HG03521 (cell line): ENCODE results near the gene AMBN.
A peak's percentile ranks its signal among the peaks of the same experiment; 100 is the strongest.

Source experiments
- ATAC-seq: cut with Tn5 transposase; IDR thresholded peaks from one replicate; pipeline ENCODE4 v1.9.1; 2021; ENCODE audit warnings: mild to moderate bottlenecking, moderate library complexity; ENCODE audit not compliant: unreplicated experiment

The AMBN gene, protein sequence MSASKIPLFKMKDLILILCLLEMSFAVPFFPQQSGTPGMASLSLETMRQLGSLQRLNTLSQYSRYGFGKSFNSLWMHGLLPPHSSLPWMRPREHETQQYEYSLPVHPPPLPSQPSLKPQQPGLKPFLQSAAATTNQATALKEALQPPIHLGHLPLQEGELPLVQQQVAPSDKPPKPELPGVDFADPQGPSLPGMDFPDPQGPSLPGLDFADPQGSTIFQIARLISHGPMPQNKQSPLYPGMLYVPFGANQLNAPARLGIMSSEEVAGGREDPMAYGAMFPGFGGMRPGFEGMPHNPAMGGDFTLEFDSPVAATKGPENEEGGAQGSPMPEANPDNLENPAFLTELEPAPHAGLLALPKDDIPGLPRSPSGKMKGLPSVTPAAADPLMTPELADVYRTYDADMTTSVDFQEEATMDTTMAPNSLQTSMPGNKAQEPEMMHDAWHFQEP

GRCh38 chr4:70591955-70592582, at the start of gene AMBN:
TSS of gene AMBN (plus strand) at chr4:70592256. CDS start at chr4:70592359, 103 bp downstream.
- ATAC-seq = no peak

DNA sequence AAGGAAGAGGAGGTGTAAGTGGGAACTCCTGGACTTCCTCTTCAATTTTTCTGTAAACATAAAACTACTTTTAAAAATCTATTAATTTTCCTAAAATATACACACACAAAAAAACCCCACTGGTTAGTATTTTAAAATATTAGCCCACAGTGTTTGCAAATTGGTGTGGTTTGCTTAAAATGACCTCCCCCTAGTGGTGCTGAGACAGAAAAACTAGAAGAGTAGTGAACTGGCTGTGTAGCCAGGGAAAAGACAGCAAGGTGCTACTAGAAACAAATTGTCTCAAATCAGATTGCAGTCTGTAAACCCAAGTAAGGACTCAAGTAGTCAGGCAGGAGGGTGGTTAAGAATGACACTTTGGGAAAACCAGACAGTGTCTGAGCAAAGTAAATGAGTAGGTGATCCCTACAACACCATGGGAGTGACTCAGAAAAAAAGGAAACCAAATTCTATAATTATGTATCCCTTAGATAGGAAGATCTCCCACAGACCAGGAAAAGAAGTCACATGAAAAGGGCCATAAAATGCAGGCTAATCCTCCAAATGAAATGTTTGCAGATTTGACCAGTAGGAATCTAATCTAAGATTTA, 47.7 kb upstream of the AMBN start:
- peak; percentile 71 for ATAC-seq

- ATAC-seq = no peak
Measured at GRCh38 chr4:70556856-70557255, 35.2 kb upstream of the AMBN start.

GRCh38 chr4:70559211-70559830, 32.7 kb upstream of the AMBN start:
- ATAC-seq = peak; percentile 61

DNA sequence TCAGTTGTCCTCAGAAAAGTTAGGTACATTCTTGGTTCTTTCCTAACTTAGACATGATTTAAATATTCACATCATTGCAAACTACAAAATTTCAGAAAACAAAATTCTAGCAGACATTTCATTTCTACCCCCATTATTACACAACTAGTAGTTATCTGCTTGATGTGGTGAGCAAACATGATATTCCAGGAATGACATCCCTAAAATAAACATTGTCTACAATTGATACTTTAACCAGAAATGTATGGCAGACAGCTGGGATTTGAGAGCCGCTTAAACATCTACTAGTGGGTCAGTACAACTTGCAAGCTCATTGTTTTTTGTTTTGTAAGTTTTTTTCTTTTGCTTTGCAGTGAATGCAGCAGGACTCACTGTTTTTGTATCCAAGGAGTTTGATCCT, 32.1 kb upstream of the AMBN start:
- ATAC-seq = no peak

- no peak for ATAC-seq
Measured at GRCh38 chr4:70564033-70564432, 28.0 kb upstream of the AMBN start.

GRCh38 chr4:70570796-70571195, 21.3 kb upstream of the AMBN start:
- no peak for ATAC-seq

DNA sequence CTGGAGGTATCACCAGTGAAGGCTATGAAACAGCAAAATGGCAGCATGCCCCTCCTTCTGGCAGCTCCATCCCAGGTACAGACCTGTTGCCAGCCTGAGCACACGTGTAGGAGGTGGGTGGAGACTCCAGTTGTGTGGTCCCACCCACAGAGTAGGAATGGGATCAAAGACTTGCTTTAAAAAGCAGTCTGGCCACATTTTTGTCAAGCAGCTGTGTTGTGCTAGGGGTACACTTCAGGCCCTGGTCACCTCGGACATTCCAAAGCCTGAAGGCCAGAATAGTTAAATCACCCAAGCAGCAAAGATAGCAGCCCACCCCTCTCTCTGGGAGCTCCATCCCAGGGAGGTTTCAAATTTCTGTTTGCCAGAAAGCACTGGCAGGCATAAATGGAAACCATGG, 20.3 kb upstream of the AMBN start:
- no peak for ATAC-seq

DNA sequence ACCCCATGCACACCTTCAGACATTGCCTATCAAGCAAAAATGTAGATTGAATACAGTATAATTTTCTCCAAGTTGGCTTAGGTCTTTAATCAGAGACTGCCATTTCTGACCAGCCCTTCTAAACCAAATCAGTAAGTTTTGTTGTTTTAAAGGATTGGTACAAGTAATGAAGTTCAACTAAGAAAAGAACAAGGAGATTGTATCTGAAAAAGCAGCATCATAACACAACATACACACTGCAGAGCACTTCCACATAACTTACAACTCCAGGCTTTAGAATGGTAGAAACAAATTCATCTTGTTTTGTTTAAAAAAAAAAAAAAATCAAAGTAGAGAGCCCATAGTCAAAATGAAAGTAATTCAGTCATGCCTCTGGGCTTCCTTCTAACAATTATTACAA, 16.1 kb upstream of the AMBN start:
- no peak for ATAC-seq

GRCh38 chr4:70577220-70577927, 14.7 kb upstream of the AMBN start:
- no peak for ATAC-seq

- no peak for ATAC-seq
Measured at GRCh38 chr4:70581980-70582379, 10.1 kb upstream of the AMBN start.

GRCh38 chr4:70583952-70584834, 7.9 kb upstream of the AMBN start:
- ATAC-seq = no peak

DNA sequence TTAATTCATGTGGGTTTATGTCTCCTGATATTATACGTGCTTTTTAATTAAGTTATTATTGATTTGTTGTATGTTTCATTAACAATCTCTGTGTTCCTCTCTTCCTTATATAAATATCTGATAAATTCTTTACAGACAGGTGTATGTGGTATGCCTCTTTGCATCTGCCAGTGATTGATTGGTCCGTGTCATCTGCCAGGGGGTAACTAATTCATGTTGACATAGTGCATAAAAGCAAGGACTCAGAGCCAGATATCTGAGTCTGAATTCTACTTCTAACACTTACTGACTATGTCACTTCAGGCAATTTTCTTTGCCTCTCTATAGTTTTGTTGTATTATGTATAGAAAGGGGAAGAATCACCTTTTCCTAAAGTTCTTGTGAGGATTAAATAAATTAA, 5.2 kb upstream of the AMBN start:
- no peak for ATAC-seq

DNA sequence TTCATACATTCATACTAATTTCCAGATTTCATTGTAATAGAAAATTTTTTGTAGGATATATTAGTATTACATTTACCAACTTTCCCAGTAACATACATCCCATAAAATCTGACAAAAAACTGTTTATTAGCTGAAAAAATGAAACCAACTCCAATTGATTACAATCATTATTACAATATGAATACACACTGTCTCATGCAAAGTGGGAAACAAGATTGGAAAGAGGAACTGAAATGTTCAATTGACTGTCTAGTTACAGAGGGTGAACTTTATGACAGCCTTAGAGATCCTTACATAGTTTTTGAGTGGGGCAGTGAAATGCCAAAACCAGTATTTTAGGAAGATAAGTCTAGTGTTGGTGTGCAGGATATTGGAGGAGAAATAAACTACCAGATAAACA, 2.3 kb upstream of the AMBN start:
- peak; percentile 87 for ATAC-seq

DNA sequence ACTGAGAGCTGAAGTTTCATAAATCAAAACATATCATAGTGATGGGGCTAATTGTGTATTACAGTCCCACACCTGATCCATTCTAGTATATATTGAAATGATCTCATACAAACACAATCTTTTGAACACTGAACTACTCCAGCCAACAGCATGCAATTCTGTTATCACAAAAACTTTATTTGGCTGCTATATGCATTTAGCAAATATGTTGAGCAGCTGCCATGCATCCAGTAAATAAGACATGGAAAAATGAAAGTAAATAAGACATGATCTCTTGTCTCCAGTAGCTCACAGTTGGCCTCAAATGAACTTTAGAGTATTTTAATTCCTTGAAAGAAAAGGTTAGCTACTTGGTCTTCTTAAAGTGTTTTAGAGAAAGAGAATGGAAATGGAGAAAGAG, 2.1 kb downstream of the AMBN start:
- ATAC-seq = no peak

DNA sequence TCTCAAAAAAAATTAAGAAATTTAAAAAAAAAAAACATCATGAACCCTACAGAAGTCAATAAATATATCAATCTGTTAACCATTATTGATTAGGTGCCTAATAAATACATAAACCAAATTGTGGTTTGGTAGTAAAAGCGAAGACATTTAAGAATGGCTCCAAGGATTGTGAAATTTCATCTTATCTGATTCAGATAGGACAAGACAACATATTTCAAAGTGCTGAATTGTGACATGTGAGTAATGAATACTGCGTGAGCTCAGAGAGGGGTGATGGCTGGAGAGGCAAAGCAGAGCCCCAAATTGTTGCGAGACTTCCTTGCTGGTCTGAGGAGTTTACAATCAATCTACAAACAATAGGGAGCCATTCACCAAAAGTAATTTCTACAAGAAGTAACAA, 8.2 kb downstream of the AMBN start:
- ATAC-seq = no peak

- no peak for ATAC-seq
Measured at GRCh38 chr4:70600977-70601376, 8.9 kb downstream of the AMBN start.

DNA sequence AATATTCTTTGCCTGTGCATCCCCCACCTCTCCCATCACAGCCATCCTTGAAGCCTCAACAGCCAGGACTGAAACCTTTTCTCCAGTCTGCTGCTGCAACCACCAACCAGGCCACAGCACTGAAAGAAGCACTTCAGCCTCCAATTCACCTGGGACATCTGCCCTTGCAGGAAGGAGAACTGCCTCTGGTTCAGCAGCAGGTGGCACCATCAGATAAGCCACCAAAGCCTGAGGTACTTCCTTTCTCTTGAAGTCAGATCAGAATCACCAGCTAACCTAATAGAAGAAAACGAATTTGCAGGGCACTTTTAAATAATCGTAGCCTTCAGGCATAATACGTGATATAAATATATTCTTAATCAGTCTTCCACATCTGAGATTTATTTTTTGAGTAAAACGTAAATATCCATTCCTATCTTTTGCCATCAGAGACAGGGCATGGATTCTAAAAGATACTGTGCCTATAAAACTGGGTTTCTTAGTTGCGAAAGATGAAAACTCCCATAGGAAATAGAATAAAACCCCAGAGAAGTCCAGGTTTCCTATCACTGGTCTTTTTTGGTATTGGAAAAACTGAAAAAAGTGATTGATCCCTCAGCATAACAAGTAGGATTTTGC, 9.5 kb downstream of the AMBN start:
- ATAC-seq = peak; percentile 98

DNA sequence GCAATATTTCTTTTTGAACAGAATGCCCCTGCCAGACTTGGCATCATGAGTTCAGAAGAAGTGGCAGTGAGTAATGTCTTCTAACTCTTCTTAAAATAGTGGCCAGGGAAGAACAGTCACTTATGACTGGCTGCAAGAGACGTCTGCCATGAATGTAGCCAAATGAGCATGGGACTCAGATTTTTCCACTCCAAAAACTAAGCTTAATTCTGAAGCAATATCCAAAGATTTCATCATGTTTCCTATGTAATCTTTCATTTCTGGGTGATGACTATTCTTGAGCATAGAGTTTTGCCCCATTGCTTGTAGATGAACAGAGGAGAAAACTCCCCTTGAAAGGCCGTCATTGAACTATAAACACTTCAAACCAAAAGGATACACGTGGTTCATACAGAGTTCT, 11.8 kb downstream of the AMBN start:
- no peak for ATAC-seq

GRCh38 chr4:70606459-70606858, 14.4 kb downstream of the AMBN start:
- ATAC-seq = no peak
